Stimulated activated naive CD4-positive, alpha-beta T cell (primary cell): ENCODE measurements around the gene ALDH16A1.

Experiments used
- DNase-seq, 6 experiments: peaks; one replicate each; lab custom pipeline; 2025; lab: John Stamatoyannopoulos, UW

The ALDH16A1 gene

DNA sequence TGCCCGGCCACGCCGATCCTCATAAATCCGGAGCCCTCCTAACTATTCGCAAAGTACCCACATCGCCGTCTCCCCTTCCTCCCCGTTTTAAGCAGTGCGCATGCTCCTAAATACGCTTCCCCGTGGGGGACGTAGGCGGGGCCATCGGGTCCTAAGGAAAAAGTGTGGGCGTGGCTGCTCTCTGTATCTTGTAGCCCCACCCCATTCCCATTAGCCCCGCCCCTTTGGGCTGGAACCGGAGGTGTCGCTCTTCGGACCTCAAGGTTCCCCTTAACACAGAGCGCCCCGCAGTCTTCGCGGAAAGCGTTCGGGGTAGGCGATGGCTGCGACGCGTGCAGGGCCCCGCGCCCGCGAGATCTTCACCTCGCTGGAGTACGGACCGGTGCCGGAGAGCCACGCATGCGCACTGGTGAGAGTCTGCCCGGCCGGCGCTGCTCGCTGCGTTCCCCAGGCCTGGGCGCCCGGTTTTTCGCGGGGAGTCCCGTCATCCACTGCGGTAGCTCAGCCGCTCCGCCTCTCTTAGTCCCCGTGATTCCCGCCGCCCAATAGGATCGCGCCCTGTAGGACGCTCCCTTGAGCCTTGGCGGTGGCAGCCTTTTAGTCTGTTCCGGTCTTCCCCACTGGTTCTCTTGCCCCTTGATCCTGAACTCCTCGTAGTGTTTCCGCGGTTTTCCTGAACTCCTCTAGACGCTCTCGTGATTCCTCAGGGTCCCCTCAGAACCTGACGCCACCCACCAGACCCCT is at the start of gene ALDH16A1:
Gene ALDH16A1 (plus strand): TSS at position 213 of the 744 bp plus-strand sequence. CDS start 107 bp downstream, at position 320.
- peak; percentile 94 to 99 (median 98) for DNase-seq

DNA sequence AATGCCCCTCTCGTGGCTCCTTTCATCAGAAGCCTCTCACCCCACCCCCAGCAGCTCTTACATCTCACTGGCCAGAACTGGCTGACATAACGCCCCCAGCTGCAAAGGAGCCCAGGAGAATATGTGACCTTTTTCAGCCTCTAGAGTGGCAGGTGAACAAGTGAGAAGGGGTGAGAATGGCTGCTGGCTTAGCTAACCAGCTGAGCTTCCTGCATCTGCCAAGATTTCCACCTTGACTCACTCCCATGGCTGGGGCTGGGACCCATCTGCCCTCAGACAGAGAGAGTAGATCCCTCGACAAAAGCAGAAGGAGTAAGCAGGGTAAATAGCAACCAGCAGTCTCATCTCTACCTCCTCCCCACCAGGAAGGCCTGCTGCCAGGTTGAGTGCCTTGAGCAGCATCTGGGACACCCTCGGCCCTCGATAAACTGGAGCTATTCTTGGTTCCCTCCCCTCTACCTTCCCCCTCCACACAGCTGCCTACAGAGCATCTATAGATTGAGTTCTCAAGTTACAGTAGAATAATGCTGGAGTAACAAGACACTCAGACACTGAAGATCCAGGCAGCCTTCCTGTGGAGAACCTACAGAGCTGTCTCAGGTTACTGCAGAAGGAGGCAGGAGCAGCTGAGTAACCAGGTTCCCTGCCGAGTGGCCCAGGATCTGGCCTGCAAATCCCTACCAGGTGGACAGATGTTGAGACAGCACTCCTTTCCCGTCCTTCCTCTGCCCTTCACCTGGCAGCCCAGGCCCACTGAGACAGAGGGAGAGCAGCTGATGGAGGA is 49.4 kb upstream of the ALDH16A1 start:
- DNase-seq = no peak

DNA sequence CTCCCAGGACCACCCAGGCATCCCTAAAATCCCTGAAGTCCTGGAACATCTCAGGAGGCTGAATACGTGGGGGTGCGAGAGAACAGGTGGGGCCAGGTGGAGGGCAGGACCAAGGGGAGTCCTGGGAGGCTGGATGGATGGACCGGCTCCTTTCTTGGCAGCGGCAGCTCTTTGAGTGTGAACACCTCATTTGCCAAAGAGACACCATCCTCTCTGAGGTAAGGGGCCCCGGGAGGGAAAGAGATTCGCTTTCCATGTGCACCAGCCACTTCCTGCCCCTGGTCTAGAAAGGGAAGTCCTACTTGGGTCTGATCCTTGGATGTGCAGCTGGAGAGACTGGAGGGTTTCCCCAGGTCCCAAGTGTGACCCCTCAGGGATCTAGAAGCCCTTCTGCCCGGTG is 45.9 kb upstream of the ALDH16A1 start:
- no peak for DNase-seq

DNA sequence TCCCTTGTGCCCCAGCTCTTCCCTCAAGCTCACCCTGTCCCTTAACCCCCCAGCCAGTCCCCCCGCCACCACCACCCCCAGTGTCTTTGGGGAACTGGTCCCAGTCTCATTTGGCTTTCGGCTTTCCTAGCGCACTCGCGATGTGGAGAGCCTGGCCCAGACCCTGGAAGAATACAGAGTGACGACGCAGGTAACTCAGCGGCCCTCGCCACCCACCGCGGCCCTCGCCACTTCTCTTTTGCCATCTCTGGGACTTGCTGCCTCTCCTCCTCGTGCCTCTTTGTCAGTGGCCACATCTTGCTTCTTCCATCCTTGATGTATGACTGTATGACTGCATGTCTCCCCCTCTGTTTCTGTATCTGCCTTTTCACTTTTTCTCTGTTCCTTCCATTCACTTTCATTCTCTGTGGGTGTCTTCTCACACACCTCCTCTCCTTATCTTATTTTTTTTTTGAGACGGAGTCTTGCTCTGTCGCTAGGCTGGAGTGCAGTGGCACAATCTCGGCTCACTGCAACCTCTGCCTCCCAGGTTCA is 45.5 kb upstream of the ALDH16A1 start:
- DNase-seq = no peak

DNA sequence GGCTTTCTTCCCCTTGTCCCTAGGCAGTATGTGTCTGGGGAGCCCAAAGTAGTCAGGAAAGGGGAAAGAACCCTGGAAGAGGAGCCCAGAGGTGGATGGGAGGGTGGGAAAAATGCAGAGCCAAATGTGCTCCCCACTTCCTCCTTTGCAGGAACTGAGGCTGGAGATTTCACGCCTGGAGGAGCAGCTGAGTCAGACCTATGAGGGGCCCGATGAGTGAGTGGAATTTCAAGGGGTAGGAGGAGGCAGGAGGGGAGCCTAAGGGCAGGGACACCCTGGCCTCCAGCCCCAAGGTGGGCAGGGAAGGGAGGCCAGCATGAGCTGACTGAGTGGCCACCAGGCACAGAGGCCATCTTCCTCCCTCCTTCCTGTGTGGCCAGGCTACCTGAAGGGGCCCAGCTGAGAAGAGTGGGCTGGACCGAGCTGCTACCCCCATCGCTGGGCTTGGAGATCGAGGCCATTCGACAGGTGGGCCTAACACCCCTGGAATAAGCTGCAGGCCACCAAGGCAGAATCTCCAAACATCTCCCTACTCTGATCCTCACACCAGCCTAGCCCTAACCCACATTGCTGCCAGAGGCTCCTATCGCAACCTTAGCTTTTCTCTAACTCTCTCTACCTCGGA is 44.1 kb upstream of the ALDH16A1 start:
- DNase-seq = no peak

DNA sequence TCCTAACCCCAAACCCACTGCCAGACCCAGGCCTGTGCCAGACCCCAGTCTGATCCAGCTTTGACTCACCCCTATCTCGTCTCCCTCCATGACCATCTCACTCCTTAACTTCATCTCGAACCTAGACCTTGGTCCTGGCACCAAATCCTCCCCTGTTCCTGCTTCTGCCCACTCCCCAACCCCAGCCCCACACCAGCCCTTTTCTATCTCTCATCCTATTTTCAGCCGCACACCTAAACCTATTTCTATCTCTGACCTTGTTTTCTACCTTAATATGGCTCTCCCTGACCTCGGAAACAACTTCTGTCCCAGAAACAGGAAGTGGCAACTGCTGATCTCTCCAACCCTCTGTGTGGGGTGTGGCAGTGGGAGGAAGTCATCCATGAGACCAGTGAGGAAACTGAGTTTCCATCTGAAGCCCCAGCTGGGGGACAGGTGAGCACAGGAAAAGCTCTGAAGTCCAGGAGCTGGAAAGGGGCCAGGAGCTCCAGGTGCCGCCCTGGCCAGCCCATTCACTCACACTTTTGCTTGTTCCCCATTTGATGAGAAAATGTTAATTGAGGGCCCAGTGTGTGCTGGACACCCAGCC is 43.5 kb upstream of the ALDH16A1 start:
- DNase-seq = peak in 2 of 6 experiments; percentile 26 to 36

DNA sequence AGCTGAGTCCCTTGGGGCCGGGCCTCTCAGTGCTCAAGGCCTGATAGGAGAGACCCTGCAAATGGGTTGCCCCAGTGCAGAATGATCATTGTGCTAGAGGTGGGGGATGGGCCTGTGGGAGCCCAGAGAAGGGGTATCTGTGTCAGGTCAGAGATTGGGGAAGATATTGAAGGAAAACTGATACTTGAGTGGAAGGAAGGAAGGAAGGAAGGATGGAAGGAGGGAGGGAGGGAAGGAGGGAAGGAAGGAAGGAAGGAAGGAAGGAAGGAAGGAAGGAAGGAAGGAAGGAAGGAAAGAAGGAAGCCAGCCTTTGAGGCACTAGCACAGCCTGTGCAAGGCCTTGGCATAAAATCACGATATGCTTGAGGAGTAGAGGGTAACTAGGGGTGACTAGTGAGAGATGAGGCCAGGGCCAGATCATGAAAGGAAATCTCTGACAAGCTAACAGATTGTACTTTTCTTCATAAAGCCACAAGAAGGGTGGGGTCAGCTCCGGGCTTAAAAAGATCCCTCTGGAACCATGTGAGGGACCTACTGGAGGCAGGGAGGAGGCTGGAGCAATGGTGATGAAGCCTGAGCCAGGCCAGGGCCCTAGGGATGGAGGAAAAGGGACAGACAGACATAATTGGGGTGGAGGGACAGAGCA is 41.2 kb upstream of the ALDH16A1 start:
- DNase-seq = no peak

DNA sequence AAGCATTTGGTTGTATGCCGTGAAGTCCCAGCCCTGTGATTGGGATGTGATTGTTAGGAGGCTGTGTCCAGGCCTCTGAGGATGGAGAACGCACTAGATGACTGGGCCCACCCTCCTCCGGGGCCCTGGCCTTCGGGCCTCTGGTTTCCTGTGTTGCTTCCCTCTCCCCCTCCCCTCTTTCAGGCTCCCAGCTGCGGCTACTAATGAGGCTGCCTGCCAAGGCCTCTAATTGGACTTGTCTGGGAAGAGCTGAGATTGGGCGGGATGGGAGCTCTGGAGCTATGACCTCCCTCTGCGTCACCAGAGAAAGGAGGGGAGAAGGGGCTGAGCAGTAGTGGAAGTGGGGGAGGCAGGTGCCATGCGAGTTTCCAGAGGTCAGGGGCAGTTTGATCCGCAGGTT is 39.7 kb upstream of the ALDH16A1 start:
- no peak for DNase-seq

DNA sequence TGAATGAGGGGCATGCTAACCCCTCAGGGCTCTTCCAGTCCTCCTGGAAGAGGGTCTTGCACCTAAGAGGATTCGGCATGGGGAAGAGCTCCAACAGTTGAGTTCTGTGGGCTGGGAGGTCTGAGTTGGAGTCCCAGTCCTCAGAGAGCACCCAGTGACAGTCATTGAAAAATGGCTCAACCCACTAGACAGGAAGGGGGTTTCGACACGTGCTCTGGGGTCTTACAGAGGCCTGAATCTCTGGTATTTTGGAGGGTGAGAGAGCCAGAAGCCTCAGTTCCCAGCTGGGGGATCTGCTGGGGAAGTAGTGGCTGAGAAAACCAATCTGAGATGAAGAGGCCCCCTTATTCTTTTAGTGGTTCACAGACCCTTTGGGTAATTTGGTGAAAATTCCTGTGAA is 38.8 kb upstream of the ALDH16A1 start:
- no peak for DNase-seq

DNA sequence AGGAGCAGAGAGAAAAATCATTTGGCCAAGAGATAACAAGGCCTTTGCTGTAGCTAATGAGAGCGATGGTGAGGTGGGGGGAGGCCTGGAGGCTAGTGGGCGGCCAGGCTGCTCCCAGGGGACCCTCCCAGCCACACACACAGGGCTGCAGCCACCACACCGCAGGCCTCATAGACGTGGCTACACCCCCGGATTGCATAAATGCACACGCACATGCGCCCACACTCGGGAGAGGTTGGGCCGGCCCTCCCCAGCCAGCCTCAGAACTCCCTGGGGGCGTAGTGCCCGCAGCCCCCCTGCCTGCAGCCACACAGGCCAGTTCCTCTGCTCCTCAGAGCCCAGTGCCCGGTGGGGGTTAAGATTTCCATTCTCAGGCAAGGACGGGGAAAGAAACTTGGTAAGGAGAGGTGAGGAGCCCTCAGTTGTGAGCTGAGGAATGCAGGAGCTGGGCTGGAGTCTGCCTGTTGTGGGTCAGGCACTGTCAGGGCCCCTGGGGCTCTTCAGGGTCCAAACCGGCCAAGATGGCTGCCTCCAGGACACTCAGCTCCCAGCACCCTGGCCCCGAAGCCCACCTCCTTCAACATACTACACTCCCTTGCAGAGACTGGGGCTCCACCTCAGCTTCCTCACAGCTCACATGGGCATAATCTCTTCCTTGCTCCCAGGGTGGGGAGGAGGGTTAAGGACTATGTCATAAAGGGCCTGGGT is 37.8 kb upstream of the ALDH16A1 start:
- DNase-seq = no peak

DNA sequence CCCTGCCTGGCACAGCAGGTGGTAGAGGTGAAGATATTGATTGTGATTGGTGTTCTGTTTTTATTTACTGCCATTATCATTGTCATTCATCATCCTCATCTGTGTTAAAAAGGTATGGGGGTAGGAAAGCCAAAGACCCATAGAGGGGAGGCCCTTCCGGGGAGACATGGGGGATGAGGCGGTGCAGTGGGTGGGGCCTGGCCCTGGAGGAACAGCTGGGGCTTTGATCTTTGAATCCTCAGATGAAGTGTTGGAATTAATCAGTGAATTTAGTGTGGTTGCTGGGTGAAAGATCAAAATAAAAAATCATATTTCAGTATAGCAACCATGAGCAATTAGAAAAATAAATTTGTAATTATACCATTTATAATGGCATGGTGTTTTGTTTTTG is 37.2 kb upstream of the ALDH16A1 start:
- no peak for DNase-seq

DNA sequence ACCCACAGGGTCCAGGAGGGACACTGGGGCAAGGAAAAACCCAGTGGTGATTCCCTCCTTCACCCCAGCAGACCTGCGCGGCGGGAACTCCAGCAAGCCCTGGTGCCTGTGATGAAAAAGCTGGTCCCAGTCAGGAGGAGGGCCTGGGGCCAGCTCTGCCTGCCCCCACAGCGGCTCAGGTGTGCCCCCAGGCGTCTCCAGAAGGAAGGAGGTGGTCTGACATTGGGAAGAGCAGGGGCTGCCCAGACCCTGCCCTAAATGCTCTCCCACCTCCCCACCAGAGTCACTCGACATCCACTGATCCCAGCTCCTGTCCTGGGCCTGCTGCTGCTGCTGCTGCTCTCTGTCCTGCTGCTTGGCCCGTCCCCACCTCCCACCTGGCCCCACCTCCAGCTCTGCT is 35.9 kb upstream of the ALDH16A1 start:
- no peak for DNase-seq

DNA sequence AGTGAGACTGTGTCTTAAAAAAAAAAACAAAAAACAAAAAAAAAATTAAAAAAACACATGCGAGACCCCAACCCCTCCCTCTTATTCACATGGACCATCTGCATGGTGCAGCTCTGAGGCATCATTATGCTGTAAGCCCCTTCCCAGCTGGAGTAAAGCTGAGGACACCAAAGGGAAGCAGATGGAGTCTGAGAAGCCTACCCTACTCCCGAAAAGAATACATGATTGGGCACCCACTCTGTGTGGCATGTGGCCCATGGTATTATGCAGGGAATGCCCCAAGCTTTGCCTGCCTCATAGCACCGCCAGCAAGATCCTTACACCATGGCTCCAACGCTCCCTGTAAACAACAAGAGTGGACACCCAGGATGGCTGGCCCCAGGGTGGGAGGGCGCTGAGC is 34.5 kb upstream of the ALDH16A1 start:
- DNase-seq = no peak

DNA sequence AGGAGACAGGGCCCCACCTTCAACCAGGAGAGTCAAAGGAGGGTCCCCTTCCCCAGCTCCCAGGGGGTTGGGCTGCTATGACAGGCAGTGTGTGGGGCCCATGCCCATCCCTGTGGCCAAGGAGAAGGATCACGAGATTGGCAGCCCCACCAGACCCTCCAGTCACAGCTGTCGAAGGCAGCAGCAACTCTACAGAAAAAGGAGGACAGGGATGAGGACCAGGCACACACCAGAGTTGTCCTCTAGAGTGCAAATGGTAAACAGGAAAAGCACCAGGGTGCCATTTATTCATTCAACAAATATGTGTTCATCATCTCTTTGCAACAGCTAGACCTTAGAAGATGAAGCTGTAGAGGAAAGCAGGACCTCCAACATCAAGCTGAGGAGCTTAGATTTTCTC is 33.9 kb upstream of the ALDH16A1 start:
- DNase-seq = no peak

DNA sequence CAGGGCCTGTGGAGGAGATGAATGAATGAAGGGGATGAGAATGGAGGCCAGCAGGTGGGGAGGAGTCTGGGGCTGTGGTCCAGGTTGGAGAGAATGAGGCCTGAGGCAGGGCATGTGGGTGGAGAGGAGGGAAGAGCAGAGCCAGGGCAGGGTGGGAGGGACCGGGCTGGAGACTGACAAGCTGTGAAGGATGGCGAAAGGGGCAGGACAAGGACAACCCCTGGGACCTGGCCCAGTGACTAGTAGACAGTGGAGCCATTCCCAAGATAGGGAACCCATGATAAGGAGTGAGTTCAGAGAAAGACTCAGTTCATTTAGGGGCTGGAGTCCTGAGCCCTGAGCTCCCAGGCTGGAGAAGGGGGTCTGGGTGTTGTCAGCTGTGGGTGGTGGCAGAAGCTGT is 32.8 kb upstream of the ALDH16A1 start:
- no peak for DNase-seq

DNA sequence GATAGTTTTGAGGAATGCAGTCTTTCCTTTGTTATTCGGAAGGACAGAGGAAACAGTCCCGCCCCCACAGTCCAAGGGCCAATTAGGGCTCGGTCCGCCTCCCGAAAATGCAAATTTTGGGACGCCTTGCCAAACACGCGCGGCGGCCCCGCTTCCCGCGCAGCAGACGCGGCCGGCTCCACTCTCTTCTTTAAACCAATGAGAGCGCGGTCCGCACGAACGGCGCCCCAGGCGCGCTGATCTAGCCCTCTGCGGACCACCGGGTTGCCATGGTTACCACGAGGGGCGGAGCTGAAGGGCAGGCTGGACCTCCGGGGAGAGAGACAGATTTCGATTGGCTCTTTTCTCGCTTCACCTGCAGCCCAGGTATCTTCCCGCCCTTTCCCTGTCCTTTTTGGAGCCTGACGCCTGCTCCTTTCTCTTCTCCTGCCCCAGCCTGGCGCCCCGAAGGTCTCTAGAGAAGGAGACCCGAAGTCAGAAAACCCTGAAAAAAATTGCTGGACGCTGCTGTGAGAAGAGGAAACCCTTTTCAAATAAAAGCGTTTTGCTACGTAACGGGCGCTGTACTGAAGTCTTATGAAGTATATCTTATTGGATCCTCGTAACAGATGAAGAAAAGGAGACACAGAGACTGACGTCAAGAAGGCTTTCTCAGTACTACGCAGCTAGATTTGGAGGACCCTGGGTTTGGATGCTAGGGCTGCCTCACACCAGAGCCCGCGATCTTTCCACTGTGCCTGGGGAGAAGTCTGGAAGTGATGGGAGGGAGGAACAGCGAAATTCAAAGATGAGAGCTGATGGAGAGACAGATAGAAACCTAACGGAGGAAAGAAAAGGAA is 31.8 kb upstream of the ALDH16A1 start:
- peak in 3 of 6 experiments; percentile 21 to 40 (median 29) for DNase-seq

DNA sequence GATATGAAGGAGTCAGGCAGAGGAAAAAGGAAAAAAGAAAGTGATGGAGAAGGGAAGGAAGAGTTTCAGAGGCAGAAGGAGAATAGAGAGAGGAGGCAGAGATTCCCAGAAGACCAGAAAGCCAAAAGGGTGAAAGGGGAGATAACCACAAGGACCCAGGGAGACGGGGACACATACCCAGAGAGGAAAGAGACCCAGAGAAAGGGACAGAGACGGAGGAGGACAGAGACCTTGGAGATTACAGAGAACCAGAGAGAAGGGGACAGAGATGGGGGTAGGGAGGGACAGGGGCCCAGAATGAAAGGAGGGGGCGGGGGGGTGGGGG is 31.2 kb upstream of the ALDH16A1 start:
- no peak for DNase-seq

DNA sequence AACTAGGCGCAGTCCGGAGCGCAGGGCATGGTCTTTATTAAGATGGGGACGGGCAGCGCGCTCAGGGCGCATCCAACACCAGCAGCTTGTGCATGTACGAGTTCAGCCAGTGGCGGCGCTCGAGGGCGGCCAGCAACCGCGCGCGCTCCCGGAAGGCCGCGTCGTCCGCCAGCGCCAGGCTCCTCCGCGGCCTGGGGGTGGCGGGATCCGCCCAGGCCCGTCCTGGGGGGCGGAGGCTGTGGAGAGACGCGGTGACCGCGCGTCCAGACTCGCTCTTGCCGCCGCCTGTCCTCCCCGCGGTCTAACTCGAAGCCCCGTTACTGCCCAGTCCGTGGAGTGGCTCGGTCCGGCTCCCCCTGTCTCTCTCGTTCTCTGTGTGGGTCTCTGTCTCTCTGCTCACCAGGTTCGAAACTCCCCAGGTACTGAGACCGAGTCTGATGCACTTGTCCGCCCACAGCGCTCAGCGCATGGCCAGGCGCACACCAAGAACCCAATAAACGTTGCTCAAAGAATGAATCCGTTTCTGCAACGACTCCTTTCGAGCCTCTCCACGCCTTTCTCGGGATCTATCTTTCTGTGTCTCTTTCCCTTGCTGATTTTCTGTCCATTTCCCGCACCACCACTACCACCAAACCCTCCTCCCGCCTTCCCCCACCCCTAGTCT is 30.5 kb upstream of the ALDH16A1 start:
- DNase-seq = peak in 3 of 6 experiments; percentile 28 to 51 (median 33)

DNA sequence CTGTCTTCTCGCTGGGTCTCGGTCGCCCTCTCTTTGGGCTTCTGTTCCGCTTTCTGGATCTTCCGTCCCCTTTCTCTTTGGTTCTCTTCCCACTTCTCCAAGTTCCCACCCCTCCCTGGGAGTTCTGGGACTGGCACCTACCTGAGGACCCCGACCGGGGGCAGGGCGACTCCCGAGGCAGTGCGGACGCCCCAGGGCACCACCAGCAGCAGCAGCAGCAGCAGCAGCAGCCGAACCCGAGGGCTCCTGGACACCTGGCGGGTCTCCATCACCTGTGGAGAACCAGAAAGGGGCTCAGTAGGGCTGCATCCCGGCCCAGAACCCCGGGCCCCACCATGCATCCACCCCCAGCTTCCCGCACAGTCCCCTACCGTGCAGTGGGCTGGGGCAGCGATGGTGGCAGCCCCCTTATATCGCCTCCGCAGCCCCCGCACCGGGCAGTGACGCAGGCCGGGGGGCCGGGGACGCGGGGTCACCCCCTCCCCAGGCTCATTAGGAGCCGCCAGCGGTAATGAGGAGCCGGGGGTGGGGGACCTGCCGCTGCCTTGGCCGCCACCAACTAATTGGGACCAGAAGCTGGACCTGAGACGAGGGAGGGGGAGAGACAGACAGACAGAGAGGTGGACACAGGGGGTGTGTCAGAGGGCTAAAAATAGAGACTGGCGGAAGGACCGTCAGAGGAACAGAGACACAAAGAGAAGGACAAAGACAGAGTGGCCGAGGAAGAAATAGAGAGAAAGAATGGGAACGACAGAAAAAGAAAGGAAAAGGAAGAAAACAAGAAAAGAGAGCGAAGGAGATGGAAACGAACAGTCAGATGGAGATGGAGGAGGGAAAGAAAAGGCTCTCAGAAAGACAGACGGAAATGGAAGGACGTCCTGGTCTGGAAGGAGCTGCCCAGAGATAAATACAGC is 29.7 kb upstream of the ALDH16A1 start, which contains the start of gene PTH2:
Gene PTH2 (minus strand): TSS at position 371 of the 914 bp plus-strand sequence. CDS start 102 bp downstream, at position 269.
- DNase-seq = peak in 1 of 6 experiments; percentile 47
